Measurements from ENCODE around the gene KDELR1.

Gene KDELR1

DNA sequence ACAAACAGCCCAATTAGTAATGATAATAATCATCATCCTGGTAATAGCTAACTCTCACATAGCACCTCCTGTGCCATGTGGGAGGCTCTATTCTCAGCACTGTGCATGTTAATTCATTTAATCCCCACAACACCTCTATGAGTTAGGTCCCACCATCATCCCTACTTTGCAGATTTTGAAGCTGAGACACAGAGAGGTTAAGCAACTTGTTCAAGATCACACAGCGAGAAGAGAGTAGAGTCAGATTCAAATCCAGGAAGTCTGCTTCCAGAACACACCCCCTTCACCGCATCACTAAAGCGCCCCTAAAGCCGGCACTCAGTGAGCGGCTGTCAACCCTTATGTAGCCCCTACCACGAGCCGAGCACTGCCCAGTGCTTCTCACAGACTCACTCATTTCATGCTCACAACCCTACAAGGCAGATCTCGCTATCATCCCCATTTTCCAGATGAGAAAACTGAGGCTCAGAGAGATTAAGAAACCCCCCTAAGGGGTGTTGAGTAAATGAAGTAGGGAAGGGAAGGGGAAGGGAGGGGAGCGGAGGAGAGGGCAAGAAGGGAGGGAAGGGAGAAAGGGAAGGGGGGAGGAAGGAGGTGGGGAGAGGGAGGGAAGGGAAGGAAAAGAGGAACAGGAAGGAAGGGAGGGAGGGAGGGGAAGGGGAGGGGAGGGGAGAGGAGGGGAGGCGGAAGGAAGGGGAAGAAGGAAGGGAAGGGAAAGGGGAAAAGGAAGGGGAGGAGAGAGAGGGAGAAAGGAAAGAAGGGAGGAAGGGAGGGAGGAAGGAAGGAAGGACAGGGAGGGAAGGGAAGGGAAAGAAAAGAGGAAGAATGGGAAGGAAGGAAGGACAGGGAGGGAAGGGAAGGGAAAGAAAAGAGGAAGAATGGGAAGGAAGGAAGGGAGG, 49.6 kb downstream of the KDELR1 start:
- DNase-seq, result no peak

- no peak for DNase-seq
These were observed 50.4 kb downstream of the KDELR1 start for GRCh38 chr19:48340995-48341394.

DNA sequence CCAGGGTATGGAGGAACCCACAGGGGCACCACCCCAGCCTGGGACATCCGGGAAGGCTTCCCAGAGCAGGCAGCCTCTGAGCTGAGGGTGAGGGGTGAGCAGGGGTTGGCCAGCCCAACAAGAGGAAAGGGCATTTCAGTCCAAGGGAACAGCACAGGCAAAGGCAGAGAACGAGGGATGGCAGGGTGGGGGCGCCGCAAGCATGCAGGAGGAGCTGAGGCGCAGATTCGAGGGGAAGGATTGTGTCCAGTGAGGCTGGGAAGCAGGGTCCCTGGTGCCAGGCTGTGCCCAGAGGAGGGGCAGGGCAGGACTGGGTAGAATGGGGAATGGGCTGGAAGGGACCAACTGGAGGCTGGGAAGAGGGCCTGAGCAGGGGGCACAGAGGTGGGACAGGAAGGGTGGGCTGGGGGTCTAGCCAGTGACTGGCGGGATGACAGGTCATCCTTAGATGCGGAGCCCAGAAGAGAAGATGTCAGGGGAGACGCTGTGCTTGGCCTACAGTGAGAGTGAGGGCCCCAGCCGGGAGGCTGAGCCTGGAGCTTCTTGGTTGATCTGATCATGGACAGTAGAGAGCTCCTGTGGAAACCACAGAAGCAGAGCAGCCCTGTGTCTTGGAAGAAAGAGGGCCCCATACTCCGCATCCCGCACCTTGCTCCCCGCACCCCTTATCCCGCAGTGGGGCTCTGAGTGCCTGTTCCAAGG, 52.4 kb downstream of the KDELR1 start:
- DNase-seq, result no peak

DNA sequence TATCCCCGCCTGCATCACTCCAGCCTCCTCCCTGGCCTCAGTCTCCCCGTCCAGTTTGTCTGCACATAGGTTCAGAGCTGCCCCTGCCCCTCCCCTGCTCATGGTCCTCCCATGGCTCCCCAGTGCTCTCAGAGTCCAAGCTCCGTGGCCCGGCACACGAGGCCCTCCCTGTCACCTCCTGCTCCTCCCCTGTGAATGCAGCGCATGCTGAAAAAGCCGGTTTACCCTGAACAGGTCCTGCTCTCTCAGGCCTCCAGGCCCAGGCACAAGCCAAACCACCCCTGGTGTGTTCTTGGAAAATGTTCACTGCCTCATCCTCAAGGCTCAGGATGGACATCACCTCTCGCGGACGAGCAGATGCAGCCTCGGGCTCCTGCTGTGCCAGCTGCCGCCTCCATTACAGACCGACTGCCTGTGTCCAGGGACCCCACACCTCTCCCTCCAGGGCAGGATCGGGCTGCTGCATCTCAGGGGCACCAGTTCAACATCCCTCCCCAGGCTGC, 53.0 kb downstream of the KDELR1 start:
- no peak for DNase-seq

DNA sequence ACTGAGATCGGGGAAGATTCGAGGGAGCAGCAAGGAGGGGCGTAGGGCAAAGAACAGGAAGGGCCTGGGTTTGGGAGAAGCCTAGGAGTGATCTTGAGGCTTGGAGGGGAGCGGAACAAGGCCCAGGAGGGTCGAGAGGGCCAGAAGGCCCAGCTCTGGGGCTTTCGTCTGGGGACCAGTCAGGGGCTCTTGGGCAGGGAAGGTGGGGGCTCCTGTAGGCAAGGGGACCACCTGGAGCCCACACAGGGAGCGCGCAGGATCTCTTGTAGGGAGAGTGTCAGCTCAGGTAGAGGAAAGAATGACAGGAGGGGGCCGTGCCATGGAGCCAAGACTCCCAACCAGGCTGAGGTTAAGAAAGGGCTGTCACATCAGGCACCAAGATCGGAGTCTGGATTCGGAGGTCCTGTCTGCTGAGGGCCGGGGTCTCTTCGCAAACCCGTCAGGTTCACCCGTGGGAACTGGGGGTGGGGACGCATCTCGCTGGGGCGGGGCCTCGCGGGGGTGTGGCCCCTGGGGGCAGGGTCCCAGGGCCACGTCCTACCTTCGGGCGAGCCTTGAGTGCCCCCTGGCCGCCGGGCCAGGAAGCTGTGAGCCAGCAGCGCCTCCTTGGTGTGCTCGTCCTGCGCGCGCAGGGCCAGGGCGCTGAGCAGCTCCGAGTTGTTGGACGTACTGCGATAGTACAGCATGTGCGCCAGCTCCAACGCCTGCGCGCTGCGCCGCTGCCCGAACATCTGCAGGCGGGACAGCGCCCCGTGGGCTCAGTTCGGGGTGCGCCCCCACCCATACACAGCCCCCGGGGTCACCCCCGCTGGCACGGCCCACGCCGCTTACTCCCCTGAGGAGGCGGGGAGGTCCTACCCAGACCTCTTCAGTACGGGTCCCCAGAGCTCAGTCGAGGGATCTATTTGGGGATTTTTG, 57.6 kb downstream of the KDELR1 start:
- peak; percentile 92 for DNase-seq

- DNase-seq, result peak; percentile 97
These were observed 58.5 kb downstream of the KDELR1 start for GRCh38 chr19:48332662-48333466.

All from fibroblast of skin of abdomen (primary cell).